ENCODE data around the gene DIPK2A. TPM values are rescaled to one million over a fixed set of nuclear protein-coding genes. Genes with fewer than 3 reads are reported as not detected.

DIPK2A gene
- total RNA-seq, 1 experiment from 2014 or later: 14.3 TPM

DNA sequence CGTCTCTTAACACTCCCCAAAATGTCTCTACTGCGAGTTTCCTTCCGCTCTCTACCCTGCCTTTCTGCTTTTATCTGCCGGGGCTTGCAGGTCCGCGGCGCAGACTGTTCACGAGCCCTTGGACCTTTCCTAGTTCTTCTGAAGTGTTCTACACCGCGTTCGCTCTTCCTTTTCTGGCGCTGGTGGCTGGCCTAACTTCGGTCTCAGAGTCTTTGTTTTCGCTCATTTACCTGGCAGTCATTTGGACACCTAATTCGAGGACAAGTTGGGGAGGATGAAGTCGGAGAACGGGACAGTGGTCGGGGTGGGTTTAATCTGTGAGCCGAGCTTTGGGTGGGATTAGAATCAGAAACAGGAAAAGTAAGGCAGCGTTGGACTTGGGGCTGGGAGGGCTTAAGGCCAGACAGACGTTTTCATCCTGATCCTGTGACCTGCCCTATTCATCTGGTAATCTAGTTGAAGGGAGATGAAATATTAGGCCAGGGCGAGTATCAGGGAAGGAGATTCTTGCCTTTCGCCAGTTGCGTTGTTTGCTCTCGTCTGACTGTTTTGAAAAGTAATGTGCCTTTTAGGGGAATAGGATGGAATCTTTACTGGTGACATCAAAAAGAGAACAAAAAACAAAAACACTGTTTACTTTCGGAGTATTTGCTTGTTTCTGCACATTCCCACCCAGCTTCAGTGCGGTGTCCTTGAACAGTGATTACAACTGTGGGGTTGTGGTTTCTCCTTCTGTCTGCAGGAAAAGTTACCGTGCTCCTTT is 1.8 kb downstream of the DIPK2A start:
- DNase-seq (ENCODE audit: low read depth, low spot score) (no peak), ATAC-seq (no peak)
- TSS peak; percentile 88 for BruUV-seq (replicated peaks)
- H3K36me3 ChIP-seq (ENCODE audit: control insufficient read depth, insufficient read depth, low read length): no peaks in the 10 kb centered on the region; the same call in 1 of the 2 replicates
- no peaks in the 10 kb centered on the region for H3K9me3 ChIP-seq (ENCODE audit: control insufficient read depth, insufficient read depth, low read depth, low read length)
- CTCF ChIA-PET: interaction anchor here (0.7 to 1.0 kb wide), 2 partner anchors 66 to 829 kb away, joined by 3 to 5 read pairs; no protein-coding TSS in a partner anchor
- no peaks in the 10 kb centered on the region for H3K27me3 ChIP-seq (ENCODE audit: control insufficient read depth, insufficient read depth, low read length)
- H3K4me3 ChIP-seq (ENCODE audit: low read depth in 2 of 2, low read length in 2 of 2): peak overlapping the region; percentile 73 to 93
- POLR2A ChIA-PET: no interaction called here
- H3K4me1 ChIP-seq (ENCODE audit: control insufficient read depth, insufficient read depth, low read length): peaks cover 21% of the 10 kb centered on the region
- TF ChIP-seq TCF7L2 (IDR thresholded peaks at IDR 0.05; ENCODE audit: low read depth, low read length): peak; percentile 63
- peak; percentile 13; the same call in 1 of the 2 replicates for TF ChIP-seq CTCF (IDR thresholded peaks at IDR 0.05)
- no peak for TF ChIP-seq POLR2AphosphoS5 (IDR thresholded peaks at IDR 0.05; ENCODE audit: low read depth, low read length)
- TF ChIP-seq SIN3A (IDR thresholded peaks at IDR 0.05; ENCODE audit: borderline replicate concordance, insufficient read depth, low read depth, low read length): no peak
- TF ChIP-seq REST (IDR thresholded peaks at IDR 0.05; ENCODE audit: insufficient read depth in 1 of 2, low read depth in 2 of 2, low read length in 1 of 2): no peak
- in situ Hi-C loops (cut with HindIII; ENCODE audit: low pct_unique_long_range_greater_than_20kb, low sequenced_read_pairs) (no loop called here), intact Hi-C loops (cut with micrococcal nuclease; ENCODE audit: unreplicated experiment) (no loop called here)
- peak overlapping the region; percentile 93 for H3K27ac ChIP-seq (ENCODE audit: low read length)

GRCh38 chr3:143974271-143975238 is 2.9 kb downstream of the DIPK2A start:
- ChIA-PET POLR2A (interaction anchor here (0.6 kb wide), 1 partner anchor 146 kb away, joined by 3 read pairs; no protein-coding TSS in a partner anchor), CTCF (interaction anchor here (0.7 to 1.0 kb wide), 2 partner anchors 828 to 1793 kb away, joined by 3 to 5 read pairs; no protein-coding TSS in a partner anchor)
- Histone ChIP-seq H3K27me3 (ENCODE audit: control insufficient read depth, insufficient read depth, low read length) (no peaks in the 10 kb centered on the region), H3K36me3 (ENCODE audit: control insufficient read depth, insufficient read depth, low read length) (no peaks in the 10 kb centered on the region; the same call in 1 of the 2 replicates), H3K4me1 (ENCODE audit: control insufficient read depth, insufficient read depth, low read length) (peaks cover 21% of the 10 kb centered on the region), H3K27ac (ENCODE audit: low read length) (peak overlapping the region; percentile 93), H3K4me3 (ENCODE audit: low read depth in 2 of 2, low read length in 2 of 2) (peak overlapping the region; percentile 73 to 93; a peak in 3 of 4 replicates), H3K9me3 (ENCODE audit: control insufficient read depth, insufficient read depth, low read depth, low read length) (no peaks in the 10 kb centered on the region)
- DNase-seq (ENCODE audit: low read depth, low spot score): no peak
- in situ Hi-C loops (cut with HindIII; ENCODE audit: low pct_unique_long_range_greater_than_20kb, low sequenced_read_pairs) (no loop called here), intact Hi-C loops (cut with micrococcal nuclease; ENCODE audit: unreplicated experiment) (loop anchor here (5.0 kb wide), 1 partner anchor 798 kb away; no protein-coding TSS in a partner anchor)
- TF ChIP-seq POLR2AphosphoS5 (IDR thresholded peaks at IDR 0.05; ENCODE audit: low read depth, low read length) (no peak), REST (IDR thresholded peaks at IDR 0.05; ENCODE audit: insufficient read depth in 1 of 2, low read depth in 2 of 2, low read length in 1 of 2) (no peak), SIN3A (IDR thresholded peaks at IDR 0.05; ENCODE audit: borderline replicate concordance, insufficient read depth, low read depth, low read length) (no peak), TCF7L2 (IDR thresholded peaks at IDR 0.05; ENCODE audit: low read depth, low read length) (no peak), CTCF (IDR thresholded peaks at IDR 0.05) (no peak)
- ATAC-seq: no peak
- no TSS peak for BruUV-seq (replicated peaks)

All from Panc1 (cell line).